SW480 (cell line): ENCODE measurements around the gene EXOSC2.
A peak's percentile ranks its signal among the peaks of the same experiment; 100 is the strongest.
"Not testable (repeated sequence)": the region's sequence is repeated elsewhere in the genome, so short reads cannot be mapped to it uniquely, and the experiment has no call there.

ENCODE experiments used
- DNase-seq: peaks from one replicate; pipeline ENCODE4 v3.0.0-alpha.2; 2016; ENCODE audit warnings: low spot score

The EXOSC2 gene

GRCh38 chr9:130667120-130667435 is 26.5 kb upstream of the EXOSC2 start:
- DNase-seq: no peak

GRCh38 chr9:130668196-130668595 is 25.4 kb upstream of the EXOSC2 start:
- DNase-seq: no peak

GRCh38 chr9:130668659-130669058 is 24.9 kb upstream of the EXOSC2 start:
- DNase-seq: no peak

- no peak for DNase-seq
Measured at GRCh38 chr9:130669965-130670364, 23.6 kb upstream of the EXOSC2 start.

- no peak for DNase-seq
Measured at GRCh38 chr9:130670644-130671043, 22.9 kb upstream of the EXOSC2 start.

GRCh38 chr9:130672466-130672865 is 21.1 kb upstream of the EXOSC2 start:
- no peak for DNase-seq

GRCh38 chr9:130672933-130673615 is 20.5 kb upstream of the EXOSC2 start:
- no peak for DNase-seq

GRCh38 chr9:130675396-130675795 is 18.2 kb upstream of the EXOSC2 start:
- no peak for DNase-seq

GRCh38 chr9:130677252-130677651 is 16.3 kb upstream of the EXOSC2 start:
- DNase-seq: no peak

- DNase-seq: peak; percentile 95
Measured at GRCh38 chr9:130680836-130681768, 12.5 kb upstream of the EXOSC2 start.

- peak; percentile 47 for DNase-seq
Measured at GRCh38 chr9:130681769-130682420, 11.7 kb upstream of the EXOSC2 start.

GRCh38 chr9:130682421-130683121 is 11.0 kb upstream of the EXOSC2 start:
- peak; percentile 90 for DNase-seq

- no peak for DNase-seq
Measured at GRCh38 chr9:130685104-130685503, 8.5 kb upstream of the EXOSC2 start.

- DNase-seq: not testable (repeated sequence)
Measured at GRCh38 chr9:130685945-130686344, 7.6 kb upstream of the EXOSC2 start.

GRCh38 chr9:130687615-130688014 is 6.0 kb upstream of the EXOSC2 start:
- no peak for DNase-seq

- DNase-seq: peak; percentile 81
Measured at GRCh38 chr9:130688072-130688471, 5.5 kb upstream of the EXOSC2 start.

GRCh38 chr9:130689572-130689936 is 4.0 kb upstream of the EXOSC2 start:
- DNase-seq: no peak

GRCh38 chr9:130689937-130690700 is 3.5 kb upstream of the EXOSC2 start:
- DNase-seq: peak; percentile 95

- DNase-seq: no peak
Measured at GRCh38 chr9:130692321-130692720, 1.3 kb upstream of the EXOSC2 start.

- no peak for DNase-seq
Measured at GRCh38 chr9:130693101-130693425, 517 bp upstream of the EXOSC2 start.

- no peak for DNase-seq
Measured at GRCh38 chr9:130694205-130694604, 625 bp downstream of the EXOSC2 start.
